Left forelimb (tissue), 1 donor: ENCODE measurements around the gene SIK2.

Experiments used
- DNase-seq: peaks from one replicate; pipeline ENCODE4 v3.0.0-alpha.2; 2018; ENCODE audit warnings: low spot score

SIK2 gene

GRCh38 chr11:111582163-111582562 lies 20.1 kb upstream of the SIK2 start:
- DNase-seq: no peak

GRCh38 chr11:111582881-111583280 lies 19.4 kb upstream of the SIK2 start:
- DNase-seq: no peak

DNA sequence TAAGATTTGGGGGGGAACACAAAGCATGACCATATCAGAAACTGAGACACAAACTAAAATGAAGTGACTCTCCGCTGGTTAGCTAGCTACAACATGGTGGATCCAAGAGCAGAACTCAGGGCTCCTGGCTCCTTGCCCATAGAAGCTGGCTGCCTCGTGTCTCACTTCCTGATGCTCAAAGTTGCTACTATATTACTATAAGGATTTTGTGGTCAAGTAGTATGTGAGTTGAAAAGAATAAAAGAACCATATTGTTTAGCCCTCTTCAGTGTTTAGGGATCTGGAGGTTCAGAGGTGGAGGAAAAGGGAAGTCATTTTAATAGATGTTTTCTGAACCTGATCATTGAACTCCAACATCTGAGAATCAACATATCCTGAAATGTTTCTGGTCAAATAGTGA lies 16.9 kb upstream of the SIK2 start:
- DNase-seq: no peak

DNA sequence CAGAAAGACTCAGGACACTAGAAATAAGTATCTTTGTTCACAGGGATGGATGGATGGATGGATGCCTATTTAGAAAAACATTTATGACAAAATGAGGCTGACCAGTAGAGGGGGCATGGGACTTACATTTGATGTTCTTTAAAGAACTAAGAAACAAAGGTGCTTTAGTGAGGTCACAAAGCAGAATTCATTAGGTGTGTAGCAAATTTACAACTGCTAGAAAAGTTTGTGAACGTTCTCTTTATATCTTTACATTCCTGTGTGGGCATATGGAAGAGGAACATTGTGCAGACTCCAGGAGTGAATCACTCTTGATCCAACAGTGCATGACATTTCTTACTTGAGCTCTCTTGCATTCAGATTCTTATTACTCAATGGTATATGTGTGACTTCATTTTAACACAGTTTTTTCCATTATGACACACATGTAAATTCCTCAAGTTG lies 15.8 kb upstream of the SIK2 start:
- DNase-seq: no peak

DNA sequence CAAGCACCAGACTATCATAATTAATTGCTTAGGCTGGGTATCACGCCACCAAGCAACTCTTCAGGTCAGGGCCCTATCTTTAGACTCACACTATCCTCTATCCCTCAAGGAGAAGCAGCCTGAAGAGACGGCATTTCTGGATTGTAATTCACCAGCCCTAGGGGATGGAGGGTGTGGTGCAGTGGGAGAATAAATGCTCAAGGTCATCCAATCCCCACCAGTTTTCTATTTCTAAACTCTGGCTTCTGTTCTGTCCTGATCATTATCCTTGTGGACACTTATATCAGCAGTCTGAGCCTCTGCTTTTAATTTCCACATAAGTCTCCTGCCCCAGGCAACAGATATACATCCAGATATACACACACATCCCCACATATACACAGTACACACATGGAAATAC lies 13.1 kb upstream of the SIK2 start:
- no peak for DNase-seq

DNA sequence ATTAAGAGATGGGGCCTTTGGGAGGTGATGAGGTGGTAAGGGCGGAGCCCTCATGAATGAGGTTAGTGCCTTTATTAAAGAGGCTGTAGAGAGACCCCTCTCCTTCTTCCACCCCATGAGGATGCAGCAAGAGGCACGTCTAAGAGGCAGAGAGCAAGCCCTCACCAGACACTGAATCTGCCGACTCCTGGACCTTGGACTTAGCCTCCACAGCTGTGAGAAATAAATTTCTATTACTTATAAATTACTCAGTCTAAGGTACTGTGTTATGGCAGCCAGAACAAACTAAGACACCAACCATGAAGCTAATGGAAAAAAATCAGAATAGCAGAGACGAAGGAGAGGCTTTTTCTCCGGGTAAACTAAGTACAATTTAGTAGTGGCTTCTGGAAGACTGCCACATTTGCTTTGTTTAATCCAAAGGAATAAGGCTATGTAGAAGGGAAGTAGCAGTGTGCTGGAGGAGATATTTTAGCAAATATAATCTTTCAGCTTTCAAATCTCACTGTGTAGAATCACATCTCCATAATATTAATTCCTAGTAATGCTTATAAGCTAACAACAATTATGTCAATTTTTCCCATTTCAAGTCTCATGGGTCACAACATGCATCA lies 12.3 kb upstream of the SIK2 start:
- DNase-seq: no peak

DNA sequence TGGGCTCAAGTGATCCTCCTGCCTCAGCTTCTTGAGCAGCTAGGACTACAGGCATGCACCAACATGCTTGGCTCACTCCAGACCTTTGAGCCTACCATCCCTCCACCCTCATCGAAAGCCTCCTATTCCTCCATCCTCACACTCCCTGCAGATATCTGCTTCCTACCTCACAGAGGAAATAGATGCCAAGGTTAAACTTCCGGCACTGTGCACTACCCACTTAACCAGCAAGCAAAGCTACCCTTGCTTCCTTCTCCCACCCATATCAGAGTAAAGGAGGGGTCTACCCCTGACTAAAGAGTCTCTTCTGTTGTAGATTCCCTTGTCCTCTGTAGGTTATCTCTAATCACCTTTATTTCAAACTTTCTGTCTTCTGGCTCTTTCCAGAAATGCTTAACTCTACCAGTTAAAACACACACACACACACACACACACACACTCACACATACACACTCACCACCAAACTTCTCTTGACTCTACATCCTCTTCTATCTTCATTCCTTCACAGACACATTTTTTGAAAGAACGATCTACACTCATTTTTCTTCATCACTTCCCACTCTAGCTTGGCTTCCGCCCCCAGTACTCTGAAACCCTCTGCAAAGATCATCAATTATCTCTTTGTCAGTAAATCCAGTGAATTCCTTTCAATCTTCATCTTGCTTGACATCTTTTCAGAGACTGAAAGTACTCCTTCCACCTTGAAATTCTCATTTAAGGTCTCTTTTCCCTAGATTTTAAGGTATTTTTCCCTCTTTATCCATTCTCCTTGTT lies 10.9 kb upstream of the SIK2 start:
- no peak for DNase-seq

- no peak for DNase-seq
Measured at GRCh38 chr11:111592491-111592890, 9.8 kb upstream of the SIK2 start.

DNA sequence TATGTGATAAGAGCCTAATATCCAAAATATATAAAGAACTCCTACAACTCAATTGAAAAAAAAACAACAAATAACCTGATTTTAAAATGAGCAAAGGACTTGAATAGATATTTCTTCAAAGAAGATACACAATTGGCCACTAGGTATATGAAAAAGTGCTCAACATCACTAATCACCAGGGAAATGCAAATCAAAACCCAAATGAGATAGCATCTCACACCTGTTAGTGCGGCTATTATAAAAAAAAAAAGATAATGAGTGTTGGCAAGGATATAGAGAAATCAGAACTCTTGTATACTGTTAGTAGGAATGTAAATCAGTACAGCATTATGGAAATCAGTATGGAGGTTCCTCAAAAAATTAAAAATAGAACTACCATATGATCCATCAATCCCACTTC lies 5.9 kb upstream of the SIK2 start:
- no peak for DNase-seq

GRCh38 chr11:111598148-111598547 lies 4.1 kb upstream of the SIK2 start:
- no peak for DNase-seq

DNA sequence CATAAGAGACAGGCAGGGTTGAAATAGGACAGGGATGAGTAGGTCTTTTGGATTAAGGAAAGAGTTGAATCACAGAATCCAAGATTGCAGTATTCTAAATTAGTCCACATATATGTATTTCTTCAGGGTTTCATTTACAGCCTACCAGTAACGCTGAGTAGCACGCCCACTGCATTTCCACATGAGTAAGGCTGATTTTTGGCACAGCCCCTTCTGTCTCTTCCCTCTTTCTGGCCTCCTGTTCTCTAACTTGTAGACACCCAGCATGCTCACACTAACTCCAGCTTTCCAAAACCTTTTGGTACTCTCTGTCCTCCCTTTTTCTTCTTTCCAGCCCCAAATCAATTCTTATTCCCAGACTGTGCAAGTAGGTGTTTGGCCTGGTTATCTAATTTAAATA lies 3.7 kb upstream of the SIK2 start:
- no peak for DNase-seq

GRCh38 chr11:111601636-111601978 lies 642 bp upstream of the SIK2 start:
- no peak for DNase-seq

- DNase-seq: no peak
Measured at GRCh38 chr11:111602865-111603610, 789 bp downstream of the SIK2 start.

GRCh38 chr11:111603611-111604130 lies 1.4 kb downstream of the SIK2 start:
- DNase-seq: no peak

GRCh38 chr11:111604392-111605009 lies 2.3 kb downstream of the SIK2 start:
- no peak for DNase-seq

DNA sequence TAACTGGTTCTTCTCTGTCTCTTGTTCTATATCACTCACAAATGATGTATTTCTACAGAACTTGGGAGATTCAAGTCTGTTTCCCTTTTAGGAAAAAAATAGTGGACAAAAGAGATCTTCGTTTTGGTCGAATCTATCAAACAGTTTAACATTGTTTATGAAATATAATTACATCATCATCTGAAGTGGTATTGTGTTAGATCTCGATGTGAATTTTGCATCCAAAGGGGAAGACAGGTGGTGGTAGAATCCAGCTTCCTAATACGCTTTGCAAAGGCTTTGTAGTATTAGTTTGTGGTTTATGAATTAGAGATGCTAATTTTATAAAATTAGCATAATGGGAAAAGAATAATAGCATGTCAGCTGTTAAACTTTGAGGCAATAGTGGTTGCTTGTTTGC lies 3.4 kb downstream of the SIK2 start:
- no peak for DNase-seq

DNA sequence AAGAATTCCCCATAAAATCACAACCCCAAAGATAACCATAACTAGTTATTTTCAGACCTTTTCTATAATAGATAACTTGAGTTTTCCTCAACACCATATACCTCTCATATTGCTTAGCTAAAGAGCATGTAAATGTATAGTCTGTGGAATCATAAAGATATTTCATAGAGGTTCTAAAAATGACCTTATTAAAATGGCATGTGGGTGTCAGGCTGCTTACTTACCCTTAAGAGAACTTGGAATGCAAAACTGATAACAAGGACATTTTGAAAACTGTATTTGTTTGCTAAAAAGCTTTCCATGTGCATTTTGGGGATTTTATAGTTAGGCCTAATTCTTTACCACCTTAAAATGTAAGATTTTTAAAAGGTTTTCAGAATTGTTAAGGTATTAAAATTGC lies 4.7 kb downstream of the SIK2 start:
- DNase-seq: no peak

GRCh38 chr11:111607751-111608150 lies 5.5 kb downstream of the SIK2 start:
- DNase-seq: no peak

- DNase-seq: no peak
Measured at GRCh38 chr11:111612224-111612623, 10.0 kb downstream of the SIK2 start.

GRCh38 chr11:111617286-111617685 lies 15.0 kb downstream of the SIK2 start:
- DNase-seq: no peak

- DNase-seq: no peak
Measured at GRCh38 chr11:111620518-111620917, 18.3 kb downstream of the SIK2 start.

- no peak for DNase-seq
Measured at GRCh38 chr11:111623527-111624030, 21.3 kb downstream of the SIK2 start.
